HG03196 (cell line): ENCODE results near the gene ATG2B.

Source experiments
- ATAC-seq: cut with Tn5 transposase; IDR thresholded peaks from one replicate; pipeline ENCODE4 v1.9.1; 2021; ENCODE audit not compliant: unreplicated experiment

The ATG2B gene

DNA sequence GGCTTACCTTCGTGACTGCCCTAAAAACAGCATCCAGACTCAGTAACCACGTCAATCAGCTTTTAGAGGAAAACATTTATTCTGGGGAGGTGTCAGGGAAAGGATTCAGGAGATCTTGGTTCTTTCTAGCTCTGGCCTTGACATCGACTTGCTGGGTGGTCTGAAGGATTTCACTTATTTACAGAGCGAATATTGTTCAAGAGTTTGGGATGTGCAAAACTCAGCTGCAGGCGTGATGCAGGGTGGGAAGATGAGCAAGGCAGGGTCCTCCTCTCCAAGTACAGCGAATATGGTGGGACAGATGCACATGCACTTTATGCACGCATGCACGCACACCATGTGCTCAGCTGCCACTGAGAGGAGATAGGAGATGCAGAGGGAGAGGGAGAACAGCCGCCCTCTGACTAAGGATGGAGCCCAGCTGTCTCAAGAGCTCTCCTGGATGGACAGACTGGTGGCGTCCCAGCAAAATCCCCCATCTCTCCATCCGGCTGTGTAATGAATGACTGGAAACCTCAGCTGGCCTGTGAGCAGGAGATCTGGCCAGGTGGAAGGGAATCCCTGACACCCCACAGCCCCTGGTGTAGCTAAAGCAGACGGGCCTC lies 131.5 kb downstream of the ATG2B start:
- no peak for ATAC-seq

DNA sequence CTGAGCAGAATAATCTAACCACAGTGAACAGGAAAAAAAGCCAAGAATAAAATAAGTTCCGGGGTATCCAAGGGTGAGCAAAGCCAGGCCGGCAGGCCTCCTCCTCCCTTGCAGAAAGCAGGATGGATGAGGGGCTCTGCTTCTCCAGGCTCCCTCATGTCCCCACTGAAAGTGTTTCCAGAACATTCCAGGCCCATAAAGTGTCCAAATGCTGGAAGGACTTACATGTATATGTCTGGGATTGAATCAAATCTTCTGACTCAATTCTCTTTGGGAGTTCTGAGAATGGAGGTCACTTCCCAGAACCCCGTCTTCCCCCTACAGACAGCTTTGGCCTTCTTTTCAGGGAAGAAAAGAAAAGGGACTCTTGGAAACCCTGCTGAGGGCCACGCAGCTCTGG lies 132.1 kb downstream of the ATG2B start:
- no peak for ATAC-seq

DNA sequence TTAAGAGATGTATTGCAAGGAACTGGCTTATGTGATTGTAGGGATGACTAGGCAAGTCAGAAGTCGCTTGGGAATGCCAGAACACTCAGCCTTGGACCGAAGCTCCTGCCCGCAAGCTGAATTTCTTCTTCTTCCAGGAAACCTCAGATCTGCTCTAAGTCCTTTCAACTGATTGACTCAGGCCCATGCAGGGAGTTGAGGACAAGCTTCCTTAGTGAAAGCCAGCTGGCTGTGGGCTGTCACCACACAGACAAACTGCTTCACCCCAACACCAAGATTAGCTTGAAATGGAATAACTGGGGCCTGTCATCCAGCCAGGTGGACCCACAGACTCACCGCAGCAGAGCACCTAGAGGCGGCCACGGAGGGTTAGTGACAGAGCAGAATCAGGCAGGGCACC lies 133.8 kb downstream of the ATG2B start:
- ATAC-seq: no peak
